ENCODE results near the gene LINGO3. TPM values are rescaled to one million over a fixed set of nuclear protein-coding genes. Genes with fewer than 3 reads are reported as not detected.
"Not testable (repeated sequence)": the region's sequence is repeated elsewhere in the genome, so short reads cannot be mapped to it uniquely, and the experiment has no call there.

The LINGO3 gene
- total RNA-seq, 1 donor = not detected

GRCh38 chr19:2287585-2288337, 20.2 kb downstream of the LINGO3 start:
- no peak for DNase-seq (ENCODE audit: low read depth)
- TF ChIP-seq CTCF (IDR thresholded peaks at IDR 0.05; ENCODE audit: insufficient read depth, low read depth, low read length) = no peak
- H3K4me3 ChIP-seq (ENCODE audit: low read depth, low read length) = no peak overlapping the region

GRCh38 chr19:2286402-2287140, 21.4 kb downstream of the LINGO3 start:
- no peak for DNase-seq (ENCODE audit: low read depth)
- no peak overlapping the region for H3K4me3 ChIP-seq (ENCODE audit: low read depth, low read length)
- TF ChIP-seq CTCF (IDR thresholded peaks at IDR 0.05; ENCODE audit: insufficient read depth, low read depth, low read length) = no peak

GRCh38 chr19:2283835-2284507, 24.0 kb downstream of the LINGO3 start:
- no peak for DNase-seq (ENCODE audit: low read depth)

GRCh38 chr19:2282862-2283237, 25.1 kb downstream of the LINGO3 start:
- TF ChIP-seq CTCF (IDR thresholded peaks at IDR 0.05; ENCODE audit: insufficient read depth, low read depth, low read length) = no peak
- H3K4me3 ChIP-seq (ENCODE audit: low read depth, low read length) = no peak overlapping the region
- DNase-seq (ENCODE audit: low read depth) = no peak

More at GRCh38 chr19:2283835-2284507, 24.0 kb downstream of the LINGO3 start:
- no peak for TF ChIP-seq CTCF (IDR thresholded peaks at IDR 0.05; ENCODE audit: insufficient read depth, low read depth, low read length)
- no peak overlapping the region for H3K4me3 ChIP-seq (ENCODE audit: low read depth, low read length)

- H3K4me3 ChIP-seq (ENCODE audit: low read depth, low read length) = peak within 1 kb of the TSS; percentile 44
- DNase-seq (ENCODE audit: low read depth) = peak; percentile 67
- no peak for TF ChIP-seq CTCF (IDR thresholded peaks at IDR 0.05; ENCODE audit: insufficient read depth, low read depth, low read length)
Measured at GRCh38 chr19:2282062-2282861, 25.7 kb downstream of the LINGO3 start, which contains the start of gene PEAK3. Gene PEAK3 (minus strand): TSS chr19:2282175. CDS start chr19:2280931, 1,244 bp downstream.

GRCh38 chr19:2281265-2282061, 26.5 kb downstream of the LINGO3 start:
- DNase-seq (ENCODE audit: low read depth) = not testable (repeated sequence)
- peak overlapping the region; percentile 44 for H3K4me3 ChIP-seq (ENCODE audit: low read depth, low read length)

All from fibroblast of villous mesenchyme (primary cell).